HepG2 (cell line): ENCODE measurements around the gene COPS3. TPM values are rescaled to one million over a fixed set of nuclear protein-coding genes. Genes with fewer than 3 reads are reported as not detected.

Experiments used
- AKAP8 ChIP-seq: sonication (generic); formaldehyde crosslinking; IDR thresholded peaks from 2 replicates; pipeline ENCODE4 v1.5.1; 2020; ENCODE audit warnings: mild to moderate bottlenecking, missing genetic modification reagents
- ARID3A ChIP-seq: IDR thresholded peaks from 2 replicates; pipeline ENCODE4 v1.6.1; 2012; ENCODE audit warnings: low read depth, low read length, improper control_type of control experiment
- ASH2L ChIP-seq: fragments of 300-600, 200-600 bp; sonication (generic); IDR thresholded peaks from 2 replicates; pipeline ENCODE4 v1.7.0; 2017; ENCODE audit warnings: low read depth, mild to moderate bottlenecking, moderate library complexity, mixed read lengths, low read length; ENCODE audit not compliant: insufficient read length
- CENPBD1 ChIP-seq: sonication (generic); formaldehyde crosslinking; IDR thresholded peaks from 2 replicates; pipeline ENCODE4 v1.8.0; 2022; ENCODE audit warnings: missing genetic modification reagents, low read depth, mild to moderate bottlenecking, borderline replicate concordance
- FOXK2 ChIP-seq: fragments of 450-650 bp; IDR thresholded peaks from 2 replicates; pipeline ENCODE4 v1.6.1; 2016
- HOXA9 ChIP-seq: sonication (generic); formaldehyde crosslinking; IDR thresholded peaks from 2 replicates; pipeline ENCODE4 v1.8.1; 2022; ENCODE audit warnings: missing genetic modification reagents, mild to moderate bottlenecking, moderate library complexity, borderline replicate concordance
- IKZF4 ChIP-seq: sonication (generic); formaldehyde crosslinking; IDR thresholded peaks from 2 replicates; pipeline ENCODE4 v1.5.1; 2020; ENCODE audit warnings: borderline replicate concordance, mild to moderate bottlenecking, low read depth, missing genetic modification reagents; ENCODE audit errors: not compliant biosample characterization
- IRX3 ChIP-seq: sonication (generic); formaldehyde crosslinking; IDR thresholded peaks from 2 replicates; pipeline ENCODE4 v1.8.1; 2023; ENCODE audit warnings: mild to moderate bottlenecking, low read depth, missing genetic modification reagents, borderline replicate concordance
- JUNB ChIP-seq: sonication (generic); formaldehyde crosslinking; IDR thresholded peaks from 2 replicates; pipeline ENCODE4 v1.8.0; 2022; ENCODE audit warnings: missing genetic modification reagents, mild to moderate bottlenecking, borderline replicate concordance
- MED13 ChIP-seq: sonication (generic); formaldehyde crosslinking; IDR thresholded peaks from 2 replicates; pipeline ENCODE4 v1.5.0; 2020; ENCODE audit warnings: missing genetic modification reagents
- POLR2AphosphoS2 ChIP-seq: IDR thresholded peaks from 2 replicates; pipeline ENCODE4 v1.6.1; 2011; ENCODE audit warnings: low read depth, low read length, improper control_type of control experiment
- SMAD3 ChIP-seq: sonication (generic); formaldehyde crosslinking; IDR thresholded peaks from 2 replicates; pipeline ENCODE4 v1.4.0; 2020; ENCODE audit warnings: missing genetic modification reagents
- SNAPC5 ChIP-seq: sonication (generic); formaldehyde crosslinking; IDR thresholded peaks from 2 replicates; pipeline ENCODE4 v1.8.1; 2023; ENCODE audit warnings: mild to moderate bottlenecking, missing genetic modification reagents, borderline replicate concordance
- SRSF9 ChIP-seq: fragments of 200-400 bp; formaldehyde crosslinking; IDR thresholded peaks from 2 replicates; pipeline ENCODE4 v1.6.1; 2018; ENCODE audit warnings: borderline replicate concordance, mild to moderate bottlenecking, low read depth, low read length; ENCODE audit not compliant: insufficient read depth, poor library complexity, severe bottlenecking
- SSRP1 ChIP-seq: IDR thresholded peaks from 2 replicates; pipeline ENCODE4 v1.6.1; 2016; ENCODE audit warnings: control low read depth
- ZFP90 ChIP-seq: sonication (generic); formaldehyde crosslinking; IDR thresholded peaks from 2 replicates; pipeline ENCODE4 v1.8.0; 2022; ENCODE audit warnings: missing genetic modification reagents, mild to moderate bottlenecking, inconsistent platforms, borderline replicate concordance
- ZNF20 ChIP-seq: sonication (generic); formaldehyde crosslinking; IDR thresholded peaks from 2 replicates; pipeline ENCODE4 v1.4.0; 2020; ENCODE audit warnings: mild to moderate bottlenecking, moderate library complexity, missing genetic modification reagents
- ZNF33B ChIP-seq: sonication (generic); formaldehyde crosslinking; IDR thresholded peaks from 2 replicates; pipeline ENCODE4 v1.5.1; 2020; ENCODE audit warnings: mild to moderate bottlenecking, missing genetic modification reagents
- ZNF580 ChIP-seq: IDR thresholded peaks from 2 replicates; pipeline ENCODE4 v1.6.1; 2016; ENCODE audit warnings: low read depth, borderline replicate concordance
- ZNF7 ChIP-seq: IDR thresholded peaks from 2 replicates; pipeline ENCODE4 v1.6.1; 2016; ENCODE audit warnings: missing biosample characterization, missing genetic modification reagents
- ZNF75D ChIP-seq: sonication (generic); formaldehyde crosslinking; IDR thresholded peaks from 2 replicates; pipeline ENCODE4 v1.8.1; 2023; ENCODE audit warnings: missing genetic modification reagents, mild to moderate bottlenecking, borderline replicate concordance
- ZSCAN12 ChIP-seq: sonication (generic); formaldehyde crosslinking; IDR thresholded peaks from 2 replicates; pipeline ENCODE4 v1.9.0; 2021; ENCODE audit warnings: mild to moderate bottlenecking, missing genetic modification reagents
- ZZZ3 ChIP-seq: sonication (generic); formaldehyde crosslinking; IDR thresholded peaks from 2 replicates; pipeline ENCODE4 v1.4.0; 2020; ENCODE audit warnings: missing genetic modification reagents, mild to moderate bottlenecking, borderline replicate concordance
- polyA plus RNA-seq, 8 experiments: library from polyadenylated mRNA; depleted of rRNA in 3 of 8; stranded (reverse) in 7 of 8; unstranded in 1 of 8; fragments of >200 nt; fragmentation: Illumina TruSeq in 4 of 8; extraction: Trizol in 4 of 8; gene quantifications; 2 replicates each; pipeline versions ENCODE4 v1.2.1 to v1.2.3, GENCODE V29; 2011 to 2016; ENCODE audit warnings: low read depth in 4 of 8, missing spikeins in 1 of 8, mixed read lengths in 1 of 8; ENCODE audit not compliant: insufficient read depth in 1 of 8
- total RNA-seq, 5 experiments: library from RNA; depleted of rRNA; stranded (reverse); fragments of >200 nt; fragmentation: Illumina TruSeq; extraction: Trizol; gene quantifications; 2 replicates each; pipeline ENCODE4 v1.2.3, GENCODE V29; 2016; ENCODE audit warnings: low read depth in 1 of 5
- TF ChIP-seq, protein P1 (sequence below): sonication (generic); formaldehyde crosslinking; IDR thresholded peaks from 2 replicates; pipeline ENCODE4 v1.4.0; 2020; ENCODE audit warnings: missing genetic modification reagents, borderline replicate concordance

COPS3 gene
- total and polyA plus RNA-seq, 2 of the 13 experiments (the other 11 are each of a cell fraction or from before 2014, with no cell fraction given), result 46.3 to 103 TPM

DNA sequence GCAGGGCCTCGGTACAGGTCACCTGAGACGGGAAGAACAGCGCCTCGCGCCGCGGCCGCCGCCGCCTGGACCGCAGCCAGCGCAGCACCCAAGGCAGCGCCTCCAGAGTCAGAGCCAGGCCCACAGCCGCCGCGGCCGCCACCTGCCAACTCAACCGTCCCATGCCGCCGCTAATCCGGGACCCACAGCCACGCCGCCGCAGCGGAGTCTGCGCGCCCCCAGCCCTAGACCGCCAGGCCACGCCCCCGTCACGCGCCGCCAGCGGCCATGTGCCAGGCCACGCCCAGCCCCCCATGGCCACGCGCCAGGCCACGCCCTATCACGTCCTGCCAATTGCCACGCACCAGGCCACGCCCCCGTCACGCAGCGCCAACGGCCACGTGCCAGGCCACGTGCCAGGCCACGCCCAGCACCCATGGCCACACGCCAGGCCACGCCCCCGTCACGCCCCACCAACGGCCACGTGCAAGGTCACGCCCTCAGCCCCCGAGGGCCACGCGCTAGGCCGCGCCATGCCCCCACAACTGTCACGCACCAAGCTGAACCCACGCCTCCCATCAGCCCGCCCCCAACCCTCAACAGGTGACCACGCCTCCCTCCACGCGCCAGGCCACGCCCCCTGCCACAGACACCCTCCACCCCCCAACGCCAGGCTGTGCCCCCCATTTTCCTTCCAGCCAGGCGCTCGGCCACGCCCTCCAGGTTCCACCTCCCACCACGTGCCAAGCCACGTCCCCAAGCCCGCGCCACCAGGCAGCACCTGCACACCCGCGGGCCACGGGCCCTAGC lies 74.7 kb downstream of the COPS3 start, which contains the start of gene PLD6 (continued):
- TF ChIP-seq ZZZ3 (CRISPR knock-in tag) (0 out of 2 replicates have a peak, but pooled peaks have one; percentile 76), SSRP1 (0 out of 2 replicates have a peak, but pooled peaks have one; percentile 31), CENPBD1 (CRISPR knock-in tag) (peak; percentile 88; the same call in 1 of the 2 replicates), ASH2L (peak; percentile 63), FOXK2 (no peak), ZNF33B (CRISPR knock-in tag) (peak; percentile 58; the same call in 1 of the 2 replicates), ZNF580 (CRISPR knock-in tag) (peak; percentile 56; the same call in 1 of the 2 replicates), SMAD3 (CRISPR knock-in tag) (no peak), ZNF75D (CRISPR knock-in tag) (no peak), SNAPC5 (CRISPR knock-in tag) (no peak; the same call in 1 of the 2 replicates), ZFP90 (peak; percentile 71), POLR2AphosphoS2 (no peak), ZNF20 (CRISPR knock-in tag) (no peak), IRX3 (CRISPR knock-in tag) (peak; percentile 25; the same call in 1 of the 2 replicates), SRSF9 (no peak), ARID3A (no peak), IKZF4 (CRISPR knock-in tag) (peak; percentile 94), MED13 (CRISPR knock-in tag) (peak; percentile 35; the same call in 1 of the 2 replicates), JUNB (peak; percentile 77), ZSCAN12 (CRISPR knock-in tag) (peak; percentile 75; the same call in 1 of the 2 replicates), ZNF7 (CRISPR knock-in tag) (no peak), HOXA9 (CRISPR knock-in tag) (peak; percentile 97), AKAP8 (CRISPR knock-in tag) (peak; percentile 96; the same call in 1 of the 2 replicates)
- TF ChIP-seq, protein P1, sequence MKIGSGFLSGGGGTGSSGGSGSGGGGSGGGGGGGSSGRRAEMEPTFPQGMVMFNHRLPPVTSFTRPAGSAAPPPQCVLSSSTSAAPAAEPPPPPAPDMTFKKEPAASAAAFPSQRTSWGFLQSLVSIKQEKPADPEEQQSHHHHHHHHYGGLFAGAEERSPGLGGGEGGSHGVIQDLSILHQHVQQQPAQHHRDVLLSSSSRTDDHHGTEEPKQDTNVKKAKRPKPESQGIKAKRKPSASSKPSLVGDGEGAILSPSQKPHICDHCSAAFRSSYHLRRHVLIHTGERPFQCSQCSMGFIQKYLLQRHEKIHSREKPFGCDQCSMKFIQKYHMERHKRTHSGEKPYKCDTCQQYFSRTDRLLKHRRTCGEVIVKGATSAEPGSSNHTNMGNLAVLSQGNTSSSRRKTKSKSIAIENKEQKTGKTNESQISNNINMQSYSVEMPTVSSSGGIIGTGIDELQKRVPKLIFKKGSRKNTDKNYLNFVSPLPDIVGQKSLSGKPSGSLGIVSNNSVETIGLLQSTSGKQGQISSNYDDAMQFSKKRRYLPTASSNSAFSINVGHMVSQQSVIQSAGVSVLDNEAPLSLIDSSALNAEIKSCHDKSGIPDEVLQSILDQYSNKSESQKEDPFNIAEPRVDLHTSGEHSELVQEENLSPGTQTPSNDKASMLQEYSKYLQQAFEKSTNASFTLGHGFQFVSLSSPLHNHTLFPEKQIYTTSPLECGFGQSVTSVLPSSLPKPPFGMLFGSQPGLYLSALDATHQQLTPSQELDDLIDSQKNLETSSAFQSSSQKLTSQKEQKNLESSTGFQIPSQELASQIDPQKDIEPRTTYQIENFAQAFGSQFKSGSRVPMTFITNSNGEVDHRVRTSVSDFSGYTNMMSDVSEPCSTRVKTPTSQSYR (CRISPR knock-in tag), result peak; percentile 82
